ENCODE results near the gene SNX14.
"Not testable (repeated sequence)": the region's sequence is repeated elsewhere in the genome, so short reads cannot be mapped to it uniquely, and the experiment has no call there.

The SNX14 gene

GRCh38 chr6:85565736-85566135 lies 27.9 kb downstream of the SNX14 start:
- H3K9me3 ChIP-seq (ENCODE audit: severe bottlenecking) = no peaks in the 10 kb centered on the region
- peaks cover 11% of the 10 kb centered on the region for H3K4me1 ChIP-seq (ENCODE audit: insufficient read depth, poor library complexity, severe bottlenecking)
- TF ChIP-seq, protein P1, sequence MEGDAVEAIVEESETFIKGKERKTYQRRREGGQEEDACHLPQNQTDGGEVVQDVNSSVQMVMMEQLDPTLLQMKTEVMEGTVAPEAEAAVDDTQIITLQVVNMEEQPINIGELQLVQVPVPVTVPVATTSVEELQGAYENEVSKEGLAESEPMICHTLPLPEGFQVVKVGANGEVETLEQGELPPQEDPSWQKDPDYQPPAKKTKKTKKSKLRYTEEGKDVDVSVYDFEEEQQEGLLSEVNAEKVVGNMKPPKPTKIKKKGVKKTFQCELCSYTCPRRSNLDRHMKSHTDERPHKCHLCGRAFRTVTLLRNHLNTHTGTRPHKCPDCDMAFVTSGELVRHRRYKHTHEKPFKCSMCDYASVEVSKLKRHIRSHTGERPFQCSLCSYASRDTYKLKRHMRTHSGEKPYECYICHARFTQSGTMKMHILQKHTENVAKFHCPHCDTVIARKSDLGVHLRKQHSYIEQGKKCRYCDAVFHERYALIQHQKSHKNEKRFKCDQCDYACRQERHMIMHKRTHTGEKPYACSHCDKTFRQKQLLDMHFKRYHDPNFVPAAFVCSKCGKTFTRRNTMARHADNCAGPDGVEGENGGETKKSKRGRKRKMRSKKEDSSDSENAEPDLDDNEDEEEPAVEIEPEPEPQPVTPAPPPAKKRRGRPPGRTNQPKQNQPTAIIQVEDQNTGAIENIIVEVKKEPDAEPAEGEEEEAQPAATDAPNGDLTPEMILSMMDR (IDR thresholded peaks at IDR 0.05; ENCODE audit: poor library complexity, severe bottlenecking) = no peak
- H3K4me3 ChIP-seq (ENCODE audit: severe bottlenecking) = no peak overlapping the region
- peaks cover 72% of the 10 kb centered on the region for H3K36me3 ChIP-seq (ENCODE audit: low read depth)
- DNase-seq (ENCODE audit: low spot score) (no peak), ATAC-seq (ENCODE audit: low read depth) (no peak)
- H3K27ac ChIP-seq (ENCODE audit: poor library complexity, severe bottlenecking) = no peak overlapping the region
- H3K27me3 ChIP-seq (ENCODE audit: insufficient read depth, poor library complexity, severe bottlenecking) = no peaks in the 10 kb centered on the region

GRCh38 chr6:85564223-85564622 lies 29.4 kb downstream of the SNX14 start:
- DNase-seq (ENCODE audit: low spot score); H3K27ac ChIP-seq (ENCODE audit: poor library complexity, severe bottlenecking); H3K4me1 ChIP-seq (ENCODE audit: insufficient read depth, poor library complexity, severe bottlenecking); H3K4me3 ChIP-seq (ENCODE audit: severe bottlenecking); ATAC-seq (ENCODE audit: low read depth); H3K9me3 ChIP-seq (ENCODE audit: severe bottlenecking); H3K27me3 ChIP-seq (ENCODE audit: insufficient read depth, poor library complexity, severe bottlenecking): not testable (repeated sequence)
- H3K36me3 ChIP-seq (ENCODE audit: low read depth) = peaks cover 76% of the 10 kb centered on the region

DNA sequence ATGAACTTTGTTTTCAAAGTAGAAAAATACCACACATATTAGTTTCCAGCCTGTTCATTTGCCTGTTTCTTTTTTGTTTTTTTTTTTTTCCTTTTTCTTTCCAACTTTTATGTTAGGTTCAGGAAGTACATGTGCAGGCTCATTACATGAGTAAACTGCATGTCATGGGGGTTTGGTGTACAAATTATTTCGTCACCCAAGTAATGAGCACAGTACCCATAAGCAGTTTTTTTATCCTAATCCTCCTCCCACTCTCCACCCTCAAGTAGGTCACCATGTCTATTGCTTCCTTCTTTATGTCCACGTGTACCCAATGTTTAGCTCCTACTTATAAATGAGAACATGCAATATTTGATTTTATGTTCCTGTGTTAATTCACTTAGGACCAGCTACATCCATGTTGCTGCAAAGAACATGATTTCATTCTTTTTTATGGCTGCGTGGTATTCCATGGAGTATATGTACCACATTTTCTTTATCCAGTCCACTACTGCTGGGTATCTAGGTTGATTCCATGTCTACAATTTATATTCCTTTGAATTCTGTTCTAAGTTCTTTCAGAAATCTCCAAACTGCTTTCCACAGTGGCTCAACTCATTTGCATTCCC lies 31.8 kb downstream of the SNX14 start:
- no peaks in the 10 kb centered on the region for H3K27me3 ChIP-seq (ENCODE audit: insufficient read depth, poor library complexity, severe bottlenecking)
- H3K9me3 ChIP-seq (ENCODE audit: severe bottlenecking) = no peaks in the 10 kb centered on the region
- peaks cover 72% of the 10 kb centered on the region for H3K36me3 ChIP-seq (ENCODE audit: low read depth)
- H3K27ac ChIP-seq (ENCODE audit: poor library complexity, severe bottlenecking) = no peak overlapping the region
- no peak for DNase-seq (ENCODE audit: low spot score)
- ATAC-seq (ENCODE audit: low read depth) = no peak
- TF ChIP-seq, protein P1 (IDR thresholded peaks at IDR 0.05; ENCODE audit: poor library complexity, severe bottlenecking) = no peak
- H3K4me1 ChIP-seq (ENCODE audit: insufficient read depth, poor library complexity, severe bottlenecking) = no peaks in the 10 kb centered on the region
- H3K4me3 ChIP-seq (ENCODE audit: severe bottlenecking) = no peak overlapping the region

GRCh38 chr6:85556992-85557668 lies 36.5 kb downstream of the SNX14 start:
- ATAC-seq (ENCODE audit: low read depth) = no peak
- TF ChIP-seq, protein P1 (IDR thresholded peaks at IDR 0.05; ENCODE audit: poor library complexity, severe bottlenecking) = no peak
- Histone ChIP-seq H3K36me3 (ENCODE audit: low read depth) (peaks cover 65% of the 10 kb centered on the region), H3K4me1 (ENCODE audit: insufficient read depth, poor library complexity, severe bottlenecking) (no peaks in the 10 kb centered on the region), H3K27me3 (ENCODE audit: insufficient read depth, poor library complexity, severe bottlenecking) (no peaks in the 10 kb centered on the region), H3K27ac (ENCODE audit: poor library complexity, severe bottlenecking) (no peak overlapping the region), H3K4me3 (ENCODE audit: severe bottlenecking) (no peak overlapping the region), H3K9me3 (ENCODE audit: severe bottlenecking) (no peaks in the 10 kb centered on the region)
- no peak for DNase-seq (ENCODE audit: low spot score)

GRCh38 chr6:85552652-85553051 lies 41.0 kb downstream of the SNX14 start:
- Histone ChIP-seq H3K9me3 (ENCODE audit: severe bottlenecking) (no peaks in the 10 kb centered on the region), H3K4me3 (ENCODE audit: severe bottlenecking) (no peak overlapping the region), H3K36me3 (ENCODE audit: low read depth) (peaks cover 52% of the 10 kb centered on the region), H3K27ac (ENCODE audit: poor library complexity, severe bottlenecking) (no peak overlapping the region), H3K4me1 (ENCODE audit: insufficient read depth, poor library complexity, severe bottlenecking) (no peaks in the 10 kb centered on the region), H3K27me3 (ENCODE audit: insufficient read depth, poor library complexity, severe bottlenecking) (no peaks in the 10 kb centered on the region)
- TF ChIP-seq, protein P1 (IDR thresholded peaks at IDR 0.05; ENCODE audit: poor library complexity, severe bottlenecking) = no peak
- ATAC-seq (ENCODE audit: low read depth) (no peak), DNase-seq (ENCODE audit: low spot score) (no peak)

All from RWPE2 (cell line).